MM.1S (cell line): ENCODE results near the gene JUND.

Source experiments
- DNase-seq: peaks from one replicate; pipeline ENCODE4 v3.0.0-alpha.2; 2015
- H2AFZ ChIP-seq: fragments of 300-600 bp; sonication (generic); 2 replicates; pipeline ENCODE4 v1.6.0; 2016; ENCODE audit warnings: antibody characterized with exemption, low read length
- H3F3A ChIP-seq: fragments of 300-600 bp; sonication (generic); 2 replicates; pipeline ENCODE4 v1.6.1; 2016; ENCODE audit warnings: mild to moderate bottlenecking, antibody characterized with exemption, low read length, moderate library complexity, mixed read lengths; ENCODE audit not compliant: insufficient read depth
- H3K27ac ChIP-seq: fragments of 300-600 bp; sonication (generic); 2 replicates; pipeline ENCODE4 v1.5.1; 2016; ENCODE audit warnings: mild to moderate bottlenecking, low read length
- H3K27me3 ChIP-seq: fragments of 300-600 bp; sonication (generic); replicated peaks from 2 replicates; pipeline ENCODE4 v1.6.0; 2016; ENCODE audit warnings: low read length; ENCODE audit not compliant: insufficient read depth
- H3K36me3 ChIP-seq: fragments of 300-600 bp; sonication (generic); replicated peaks from 2 replicates; pipeline ENCODE4 v1.6.1; 2016; ENCODE audit warnings: mild to moderate bottlenecking, low read length, mixed read lengths; ENCODE audit not compliant: insufficient read depth
- H3K4me1 ChIP-seq: fragments of 300-600 bp; sonication (generic); 2 replicates; pipeline ENCODE4 v1.6.1; 2016; ENCODE audit warnings: low read length, mixed read lengths
- H3K4me2 ChIP-seq: fragments of 300-600 bp; sonication (generic); 2 replicates; pipeline ENCODE4 v1.6.0; 2016; ENCODE audit warnings: low read depth, low read length
- H3K4me3 ChIP-seq: fragments of 300-600 bp; sonication (generic); 2 replicates; pipeline ENCODE4 v1.5.1; 2016; ENCODE audit warnings: low read length, mixed read lengths
- H3K79me2 ChIP-seq: fragments of 300-600 bp; sonication (generic); 2 replicates; pipeline ENCODE4 v1.6.1; 2016; ENCODE audit warnings: mixed run types, low read length, mixed read lengths
- H3K9ac ChIP-seq: fragments of 300-600 bp; sonication (generic); 2 replicates; pipeline ENCODE4 v1.6.1; 2016; ENCODE audit warnings: low read length, mixed read lengths
- H3K9me2 ChIP-seq: fragments of 300-600 bp; sonication (generic); replicated peaks from 2 replicates; pipeline ENCODE4 v1.6.1; 2016; ENCODE audit warnings: mild to moderate bottlenecking, low read length, mixed read lengths; ENCODE audit not compliant: insufficient read depth
- H3K9me3 ChIP-seq: fragments of 300-600 bp; sonication (generic); replicated peaks from 2 replicates; pipeline ENCODE4 v1.6.1; 2016; ENCODE audit warnings: mild to moderate bottlenecking, low read length, mixed read lengths; ENCODE audit not compliant: insufficient read depth
- H4K20me1 ChIP-seq: fragments of 300-600 bp; sonication (generic); 2 replicates; pipeline ENCODE4 v1.6.1; 2016; ENCODE audit warnings: mild to moderate bottlenecking, low read length, moderate library complexity, mixed read lengths; ENCODE audit not compliant: insufficient read depth
- EZH2 ChIP-seq: fragments of 300-600 bp; sonication (generic); optimal IDR thresholded peaks from 2 replicates; pipeline ENCODE3; 2017; ENCODE audit warnings: low read depth, mild to moderate bottlenecking, antibody characterized with exemption, low read length, mixed read lengths
- EZH2phosphoT487 ChIP-seq: fragments of 300-600 bp; sonication (generic); IDR thresholded peaks from 2 replicates; pipeline ENCODE4 v1.6.1; 2018; ENCODE audit warnings: antibody characterized with exemption, low read length
- TF ChIP-seq, protein P1 (sequence below): fragments of 300-600 bp; sonication (generic); IDR thresholded peaks from 2 replicates; pipeline ENCODE4 v1.5.1; 2016; ENCODE audit warnings: antibody characterized with exemption, low read length, mixed read lengths

JUND gene

DNA sequence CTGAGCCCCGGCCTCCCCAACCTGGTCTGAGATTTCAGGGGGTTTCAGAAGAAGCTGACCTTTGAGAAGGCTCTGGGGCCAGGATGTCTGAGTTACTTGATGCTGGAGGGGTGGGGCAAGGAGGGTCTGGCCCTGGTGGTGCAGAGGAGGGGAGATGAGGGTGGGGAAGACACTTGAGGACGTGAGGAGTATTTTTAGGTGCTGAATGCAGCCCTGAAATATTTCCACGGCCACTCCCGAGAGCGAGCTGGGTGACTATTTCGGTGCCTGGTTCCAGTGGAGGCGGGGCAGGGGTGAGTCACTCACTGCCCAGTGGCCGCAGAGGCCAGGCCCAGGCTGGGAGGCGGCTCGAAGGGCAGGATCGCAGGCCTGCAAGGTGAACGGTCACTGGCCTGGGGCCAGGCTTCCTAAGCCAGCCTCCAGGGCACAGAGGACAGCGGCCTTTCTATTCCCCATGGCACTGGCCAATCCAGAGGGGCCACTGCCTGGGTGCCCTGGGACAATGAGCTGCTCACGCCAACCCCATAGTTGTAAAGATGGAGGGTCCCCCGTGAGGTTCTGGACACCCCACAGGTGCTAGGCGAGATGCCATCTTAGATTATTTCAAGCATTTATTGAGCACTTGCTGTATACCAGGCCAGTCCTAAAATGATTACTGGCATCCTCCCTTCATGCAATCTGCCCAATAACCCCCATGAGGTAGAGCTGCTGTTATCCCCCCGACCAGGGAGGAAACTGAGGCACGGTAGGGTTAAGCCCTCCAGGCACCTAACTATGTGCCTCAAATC lies 19.7 kb upstream of the JUND start:
- Histone ChIP-seq H3K9ac (no peak overlapping the region), H3K9me3 (no peaks in the 10 kb centered on the region), H3K9me2 (no peaks in the 10 kb centered on the region), H3K27me3 (0 out of 2 replicates have a peak, but pooled peaks cover 5% of the 10 kb centered on the region), H4K20me1 (no peaks in the 10 kb centered on the region), H3K27ac (no peak overlapping the region), H3K79me2 (peaks cover 16% of the 10 kb centered on the region), H3K4me2 (no peak overlapping the region), H3K4me1 (peaks cover 11% of the 10 kb centered on the region), H2AFZ (no peak overlapping the region), H3K36me3 (no peaks in the 10 kb centered on the region), H3K4me3 (no peak overlapping the region), H3F3A (peaks cover 29% of the 10 kb centered on the region)
- no peak for DNase-seq
- TF ChIP-seq EZH2phosphoT487 = no peak
- TF ChIP-seq, protein P1, sequence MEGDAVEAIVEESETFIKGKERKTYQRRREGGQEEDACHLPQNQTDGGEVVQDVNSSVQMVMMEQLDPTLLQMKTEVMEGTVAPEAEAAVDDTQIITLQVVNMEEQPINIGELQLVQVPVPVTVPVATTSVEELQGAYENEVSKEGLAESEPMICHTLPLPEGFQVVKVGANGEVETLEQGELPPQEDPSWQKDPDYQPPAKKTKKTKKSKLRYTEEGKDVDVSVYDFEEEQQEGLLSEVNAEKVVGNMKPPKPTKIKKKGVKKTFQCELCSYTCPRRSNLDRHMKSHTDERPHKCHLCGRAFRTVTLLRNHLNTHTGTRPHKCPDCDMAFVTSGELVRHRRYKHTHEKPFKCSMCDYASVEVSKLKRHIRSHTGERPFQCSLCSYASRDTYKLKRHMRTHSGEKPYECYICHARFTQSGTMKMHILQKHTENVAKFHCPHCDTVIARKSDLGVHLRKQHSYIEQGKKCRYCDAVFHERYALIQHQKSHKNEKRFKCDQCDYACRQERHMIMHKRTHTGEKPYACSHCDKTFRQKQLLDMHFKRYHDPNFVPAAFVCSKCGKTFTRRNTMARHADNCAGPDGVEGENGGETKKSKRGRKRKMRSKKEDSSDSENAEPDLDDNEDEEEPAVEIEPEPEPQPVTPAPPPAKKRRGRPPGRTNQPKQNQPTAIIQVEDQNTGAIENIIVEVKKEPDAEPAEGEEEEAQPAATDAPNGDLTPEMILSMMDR = no peak
- TF ChIP-seq EZH2 = no peak

- TF ChIP-seq, protein P1 = no peak
- no peak for TF ChIP-seq EZH2
- no peak for TF ChIP-seq EZH2phosphoT487
- no peak overlapping the region for H3K27ac ChIP-seq
- no peaks in the 10 kb centered on the region for H3K36me3 ChIP-seq
- no peaks in the 10 kb centered on the region for H3K9me3 ChIP-seq
- no peak overlapping the region for H3K4me3 ChIP-seq
- no peaks in the 10 kb centered on the region for H3K9me2 ChIP-seq
- H3F3A ChIP-seq = peaks cover 15% of the 10 kb centered on the region
- H3K27me3 ChIP-seq = 0 out of 2 replicates have a peak, but pooled peaks cover 5% of the 10 kb centered on the region
- no peak overlapping the region for H3K4me2 ChIP-seq
- DNase-seq = no peak
- peaks cover 7% of the 10 kb centered on the region for H3K79me2 ChIP-seq
- H3K4me1 ChIP-seq = 0 out of 2 replicates have a peak, but pooled peaks cover 2% of the 10 kb centered on the region
- H2AFZ ChIP-seq = no peak overlapping the region
- no peak overlapping the region for H3K9ac ChIP-seq
- H4K20me1 ChIP-seq = no peaks in the 10 kb centered on the region
Measured at GRCh38 chr19:18299654-18300053, 18.2 kb upstream of the JUND start.

GRCh38 chr19:18298601-18299000 lies 17.2 kb upstream of the JUND start:
- Histone ChIP-seq H3K9me2 (no peaks in the 10 kb centered on the region), H3K36me3 (no peaks in the 10 kb centered on the region), H3F3A (peaks cover 4% of the 10 kb centered on the region), H3K4me3 (no peak overlapping the region), H4K20me1 (no peaks in the 10 kb centered on the region), H3K4me1 (peaks cover 7% of the 10 kb centered on the region; the same call in 1 of the 2 replicates), H3K79me2 (no peaks in the 10 kb centered on the region), H3K9me3 (no peaks in the 10 kb centered on the region), H2AFZ (no peak overlapping the region), H3K4me2 (no peak overlapping the region), H3K9ac (no peak overlapping the region), H3K27ac (no peak overlapping the region), H3K27me3 (peaks cover 11% of the 10 kb centered on the region)
- no peak for DNase-seq
- TF ChIP-seq, protein P1 = no peak
- no peak for TF ChIP-seq EZH2phosphoT487
- TF ChIP-seq EZH2 = no peak
